Right ventricle myocardium superior (tissue), 1 donor: ENCODE data around the gene SLC36A3. TPM values are rescaled to one million over a fixed set of nuclear protein-coding genes. Genes with fewer than 3 reads are reported as not detected.
A peak's percentile ranks its signal among the peaks of the same experiment; 100 is the strongest.
"Not testable (repeated sequence)": the region's sequence is repeated elsewhere in the genome, so short reads cannot be mapped to it uniquely, and the experiment has no call there.

Experiments used
- ATAC-seq: fragments of 200-7000 bp; cut with Tn5 transposase; one replicate; pipeline ENCODE4 v1.9.1; 2020; ENCODE audit warnings: mild to moderate bottlenecking; ENCODE audit not compliant: poor library complexity
- DNase-seq: peaks from one replicate; pipeline ENCODE4 v3.0.0-alpha.2; 2020
- intact Hi-C: fragments of 100-400 bp; cut with DNase I; formaldehyde crosslinking; loops from one replicate; pipeline ENCODE4 v1.11.2; 2022
- total RNA-seq: library from RNA; stranded (reverse); fragmentation: NEBNext Ultra II Directional; extraction: Animal tissue kit (Norgen Biotek cat#: 25700); gene quantifications from one replicate; pipeline ENCODE4 v1.2.1, GENCODE V29; 2021
- donor health status: DM: no; HTN: yes; CAD: no; lungs with severe emphysema.

Gene SLC36A3
- total RNA-seq, 1 donor from 2014 or later: not detected

DNA sequence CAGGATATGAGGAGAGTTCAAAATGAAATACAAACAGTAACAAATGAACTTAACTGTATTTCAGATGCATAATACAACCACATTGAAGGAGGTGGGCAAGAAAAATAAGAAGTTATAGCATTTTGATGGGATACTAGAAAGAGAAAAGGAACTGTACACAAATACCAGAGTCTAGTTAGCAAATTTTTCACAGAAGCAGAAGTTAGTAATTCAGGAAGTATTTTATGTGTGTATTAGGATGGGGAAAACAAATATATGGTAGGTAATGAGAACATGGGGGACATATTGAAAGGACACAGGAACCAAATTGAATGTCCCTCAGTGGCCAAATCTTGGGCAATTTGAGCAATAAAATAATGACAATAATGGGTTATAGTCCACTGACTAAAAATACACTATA, 32.2 kb downstream of the SLC36A3 start:
- DNase-seq (no peak), ATAC-seq (no peak)
- intact Hi-C loops: no loop called here

DNA sequence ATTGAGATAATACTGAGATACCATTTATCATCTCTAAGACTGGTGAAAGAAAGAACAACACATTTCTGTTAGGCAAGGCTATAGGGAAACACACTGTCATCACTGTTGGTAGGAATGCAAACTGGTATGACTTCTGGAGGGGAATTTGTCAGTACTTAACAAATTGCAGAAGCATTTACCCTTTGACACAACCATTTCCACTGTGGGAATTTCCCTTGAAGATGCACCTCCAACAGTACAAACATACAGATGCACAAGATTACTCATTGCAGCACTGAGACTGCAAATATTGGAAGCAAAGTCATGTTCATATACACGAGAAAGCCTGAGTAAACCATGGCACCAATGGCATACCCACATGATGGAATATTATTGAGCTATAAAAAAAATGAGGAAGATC, 33.0 kb downstream of the SLC36A3 start:
- DNase-seq: no peak
- ATAC-seq: no peak
- intact Hi-C loops: no loop called here

DNA sequence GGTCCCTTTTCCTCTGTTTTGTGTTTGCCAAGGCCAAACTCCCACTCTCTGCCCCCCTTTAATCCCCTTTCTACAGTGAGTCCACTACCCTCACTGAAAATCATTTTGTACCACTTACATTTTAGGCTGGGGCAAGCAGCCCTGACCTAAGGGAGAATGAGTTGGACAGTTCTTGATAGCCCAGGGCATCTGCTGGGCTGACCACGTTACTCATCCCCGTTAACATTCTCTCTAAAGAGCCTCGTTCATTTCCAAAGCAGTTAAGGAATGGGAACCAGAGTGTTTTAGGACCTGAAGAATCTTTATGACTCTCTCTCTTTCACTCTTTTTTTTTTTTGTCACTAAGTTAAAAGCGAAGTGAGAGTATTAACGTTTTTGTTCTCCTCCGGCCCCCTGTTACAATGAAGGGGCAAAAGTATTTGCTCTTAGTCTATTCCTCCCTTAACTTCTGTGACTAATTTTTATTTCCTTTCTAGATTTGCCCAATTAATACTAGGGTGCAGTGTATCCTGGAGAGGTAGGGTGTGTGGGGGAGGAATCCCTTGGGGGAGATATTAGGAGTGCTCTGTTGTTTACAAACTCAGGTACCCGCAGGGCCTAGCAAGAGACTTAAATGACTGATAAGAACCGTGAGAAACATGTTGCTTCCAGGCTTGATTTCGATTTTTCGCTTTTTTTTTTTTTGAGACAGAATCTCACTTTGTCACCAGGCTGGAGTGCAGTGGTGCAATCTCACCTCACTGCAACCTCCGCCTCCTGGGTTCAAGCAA, 35.9 kb downstream of the SLC36A3 start:
- intact Hi-C loops: no loop called here
- DNase-seq (no peak), ATAC-seq (no peak)

DNA sequence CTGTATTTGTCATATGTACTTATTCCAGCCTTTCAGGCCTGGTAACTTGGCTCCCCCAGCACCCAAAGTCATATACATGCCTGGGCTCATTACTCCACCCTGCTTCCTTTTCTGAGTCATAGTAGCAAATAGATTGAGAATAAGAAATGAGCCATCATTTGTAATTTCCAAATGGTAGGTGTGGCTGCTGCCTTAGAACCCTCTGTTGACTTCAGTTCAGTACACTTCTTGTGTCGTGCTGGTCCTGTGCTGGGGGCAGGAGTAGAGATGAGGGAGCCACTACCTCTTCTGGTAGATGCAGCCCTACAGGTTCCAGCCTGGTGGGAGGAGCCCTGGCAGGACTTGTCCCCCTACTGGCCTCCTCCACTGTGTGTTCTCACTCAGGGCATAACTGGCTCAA, 39.5 kb downstream of the SLC36A3 start:
- DNase-seq: no peak
- intact Hi-C loops: no loop called here
- ATAC-seq: no peak

DNA sequence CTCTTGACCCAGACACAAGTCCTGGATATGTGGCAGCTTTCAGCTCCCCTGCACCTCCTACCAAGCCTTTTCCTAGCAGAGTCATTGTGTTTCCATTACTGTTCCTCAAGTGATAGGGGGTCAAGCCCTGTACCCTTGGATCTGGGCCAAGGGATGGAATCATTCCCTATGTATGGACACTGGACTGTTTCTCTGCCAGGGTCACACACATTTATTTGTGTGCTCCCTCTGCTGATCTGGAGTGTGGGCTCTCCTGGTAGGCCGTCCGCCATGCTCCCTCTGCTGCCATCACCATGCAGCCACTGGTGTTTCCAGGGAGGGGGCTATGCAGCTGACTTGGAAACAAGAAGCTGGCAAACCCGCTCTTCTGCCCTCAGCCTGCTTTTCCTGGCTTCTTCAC, 41.0 kb downstream of the SLC36A3 start:
- ATAC-seq (no peak), DNase-seq (no peak)
- intact Hi-C loops: no loop called here

DNA sequence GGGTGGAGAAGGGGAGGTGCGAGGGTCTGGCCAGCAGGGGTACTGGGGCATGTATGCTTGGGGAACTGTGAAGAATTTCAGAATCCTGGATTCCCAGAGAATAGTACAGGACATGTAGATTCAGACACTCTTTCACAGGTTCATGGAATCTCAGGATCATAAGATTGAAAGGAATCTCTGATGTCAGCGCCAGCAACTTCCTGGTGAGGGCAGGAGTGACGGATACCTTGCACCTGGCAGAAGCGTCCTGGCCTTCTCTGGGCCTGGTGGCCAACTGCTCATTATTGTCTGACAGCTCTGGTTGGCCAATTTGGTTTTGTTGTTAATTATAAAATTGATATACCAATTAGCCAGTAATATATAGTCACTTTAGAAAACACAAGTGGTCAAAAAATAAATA, 43.6 kb downstream of the SLC36A3 start:
- ATAC-seq (no peak), DNase-seq (no peak)
- intact Hi-C loops: no loop called here

DNA sequence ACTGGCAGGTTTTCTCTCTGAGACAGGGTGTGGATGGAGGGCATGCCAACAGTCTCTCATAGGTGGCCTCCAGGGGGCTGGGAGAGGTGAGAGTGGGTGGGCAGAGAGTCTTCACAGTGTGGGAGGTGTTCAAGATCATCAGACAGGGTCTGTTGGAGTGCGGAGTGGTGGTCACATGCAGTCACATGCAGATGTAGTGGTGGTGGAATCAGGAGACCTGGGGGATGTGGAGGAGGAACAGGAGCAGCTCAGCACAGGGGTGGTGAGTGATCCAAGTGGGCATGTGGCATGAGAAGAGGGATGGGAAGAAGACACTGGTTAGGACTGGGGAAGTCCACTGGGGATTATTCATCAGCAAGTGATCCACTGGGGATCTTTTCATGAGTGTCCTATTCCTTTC, 44.8 kb downstream of the SLC36A3 start:
- DNase-seq (no peak), ATAC-seq (no peak)
- intact Hi-C loops: no loop called here

DNA sequence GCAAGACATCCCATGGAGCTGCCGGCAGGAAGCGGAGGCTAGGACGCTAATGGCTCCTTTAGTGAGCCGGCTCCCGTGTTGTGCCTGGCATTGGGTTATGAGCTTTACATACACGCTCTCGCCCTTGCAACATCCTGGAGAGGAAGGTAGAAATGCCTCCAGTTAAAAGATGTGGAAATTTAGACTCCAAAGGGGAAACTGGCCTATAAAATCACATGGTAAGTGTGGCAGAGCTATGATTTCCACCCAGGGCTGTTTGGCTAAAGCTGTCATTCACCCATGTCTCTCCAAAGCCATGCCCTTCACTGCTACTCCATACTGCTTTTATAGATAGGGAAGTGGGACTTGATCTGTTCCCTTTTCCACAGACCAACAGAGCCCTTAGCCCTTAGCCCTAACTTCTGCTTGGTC, 45.4 kb downstream of the SLC36A3 start:
- DNase-seq (no peak), ATAC-seq (peak; percentile 51)
- intact Hi-C loops: no loop called here

DNA sequence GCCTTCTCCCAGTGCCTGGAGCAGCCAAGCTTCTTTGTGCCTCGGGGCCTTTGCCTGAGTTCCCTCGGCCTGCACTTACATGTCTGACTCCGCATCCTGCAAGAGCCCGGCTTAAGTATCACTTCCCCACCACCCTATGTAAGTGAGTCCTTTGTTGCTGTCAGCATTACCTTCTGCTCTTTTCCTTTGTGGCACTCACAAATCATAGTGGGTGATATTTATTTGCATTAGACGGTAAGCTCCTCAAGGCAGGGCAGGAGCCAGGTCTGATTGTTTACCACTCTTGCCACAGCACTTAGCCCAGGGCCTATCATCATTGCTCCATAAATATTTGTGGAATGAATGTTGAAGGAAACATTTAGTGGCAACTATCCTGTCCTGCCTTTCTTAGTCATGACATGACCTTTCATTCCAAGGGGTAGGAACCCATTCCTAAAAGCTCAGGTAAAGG, 45.8 kb downstream of the SLC36A3 start:
- DNase-seq: no peak
- intact Hi-C loops: no loop called here
- ATAC-seq: no peak

DNA sequence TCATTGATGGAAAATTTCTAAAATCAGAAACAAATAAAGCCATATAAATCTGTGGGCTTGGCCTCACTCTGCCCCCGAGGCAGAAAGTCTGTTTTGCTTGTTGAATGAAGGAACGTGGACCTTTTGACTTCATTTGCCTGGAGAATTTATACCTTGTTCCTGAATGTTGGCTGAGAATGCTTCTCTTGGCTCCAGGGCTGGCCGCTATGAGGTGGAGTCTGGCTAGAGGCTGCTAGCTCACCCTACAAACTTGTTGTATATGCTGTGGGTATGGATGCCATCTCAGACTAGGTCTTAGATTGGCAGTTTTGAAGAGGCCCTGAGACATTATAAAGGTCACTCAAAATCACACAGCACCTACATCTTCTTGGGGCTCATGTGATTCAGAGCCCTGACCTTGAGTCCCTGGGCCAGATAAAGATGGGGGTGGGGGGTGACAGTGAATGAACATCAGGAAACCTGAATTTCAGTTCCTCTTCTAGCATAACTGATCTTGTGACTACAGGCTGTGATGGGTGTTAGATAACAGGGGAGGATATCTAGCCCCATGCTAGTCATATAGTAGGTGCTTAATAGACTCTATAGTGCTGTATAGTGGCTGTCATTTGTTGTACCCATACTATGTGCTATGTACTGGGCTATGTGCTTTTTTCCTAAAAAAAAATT, 47.8 kb downstream of the SLC36A3 start:
- intact Hi-C loops: no loop called here
- DNase-seq (no peak), ATAC-seq (no peak)

DNA sequence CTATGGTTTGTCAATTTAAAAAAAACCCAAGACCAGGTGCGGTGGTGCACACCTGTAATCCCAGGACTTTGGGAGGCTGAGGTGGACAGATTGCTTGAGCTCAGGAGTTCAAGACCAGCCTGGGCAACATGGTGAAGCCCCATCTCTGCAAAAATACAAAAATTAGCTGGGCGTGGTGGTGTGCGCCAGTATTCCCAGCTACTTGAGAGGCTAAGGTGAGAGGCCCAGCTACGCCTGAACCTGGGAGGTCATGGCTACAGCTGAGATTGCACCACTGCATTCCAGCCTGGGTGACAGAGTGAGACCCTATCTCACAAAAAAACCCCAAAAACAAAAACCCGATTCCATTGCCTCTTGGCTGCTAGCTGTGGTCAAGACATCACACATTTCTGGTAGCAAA, 48.6 kb downstream of the SLC36A3 start:
- ATAC-seq, intact Hi-C loops, DNase-seq: not testable (repeated sequence)

DNA sequence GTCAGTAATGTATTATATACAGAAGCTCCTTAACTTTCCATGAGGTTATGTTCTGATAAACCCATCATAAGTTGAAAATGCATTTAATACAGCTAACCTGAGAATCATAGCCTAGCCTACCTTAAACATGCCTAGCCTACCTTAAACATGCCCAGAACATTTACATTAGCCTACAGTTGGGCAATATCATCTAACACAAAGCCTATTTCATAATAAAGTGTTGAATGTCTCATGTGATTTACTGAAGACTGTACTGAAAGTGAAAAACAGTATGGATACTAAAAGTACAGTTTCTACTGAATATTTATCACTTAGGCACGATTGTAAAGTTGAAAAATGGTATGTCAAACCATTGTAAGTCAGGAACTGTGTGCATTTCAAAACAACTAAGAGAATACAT, 49.0 kb downstream of the SLC36A3 start:
- ATAC-seq (no peak), DNase-seq (no peak)
- intact Hi-C loops: no loop called here

DNA sequence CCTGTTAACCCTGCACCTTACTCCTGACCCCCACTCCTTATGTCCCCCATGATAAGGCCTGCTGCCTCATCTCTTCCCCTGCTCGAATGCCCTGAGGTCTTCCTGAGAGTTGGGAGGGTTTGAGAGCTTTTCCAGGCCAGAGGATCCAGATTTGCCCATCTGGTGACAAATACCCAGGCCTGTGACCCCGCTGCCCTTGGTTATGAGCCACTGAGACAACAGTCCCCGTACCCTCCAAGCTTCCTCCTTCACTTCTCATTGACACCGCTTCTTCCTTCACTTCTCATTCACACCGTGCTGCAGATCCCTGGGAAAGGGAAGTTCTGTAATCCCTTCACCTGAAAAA, 50.0 kb downstream of the SLC36A3 start:
- ATAC-seq: no peak
- DNase-seq: no peak
- intact Hi-C loops: no loop called here

DNA sequence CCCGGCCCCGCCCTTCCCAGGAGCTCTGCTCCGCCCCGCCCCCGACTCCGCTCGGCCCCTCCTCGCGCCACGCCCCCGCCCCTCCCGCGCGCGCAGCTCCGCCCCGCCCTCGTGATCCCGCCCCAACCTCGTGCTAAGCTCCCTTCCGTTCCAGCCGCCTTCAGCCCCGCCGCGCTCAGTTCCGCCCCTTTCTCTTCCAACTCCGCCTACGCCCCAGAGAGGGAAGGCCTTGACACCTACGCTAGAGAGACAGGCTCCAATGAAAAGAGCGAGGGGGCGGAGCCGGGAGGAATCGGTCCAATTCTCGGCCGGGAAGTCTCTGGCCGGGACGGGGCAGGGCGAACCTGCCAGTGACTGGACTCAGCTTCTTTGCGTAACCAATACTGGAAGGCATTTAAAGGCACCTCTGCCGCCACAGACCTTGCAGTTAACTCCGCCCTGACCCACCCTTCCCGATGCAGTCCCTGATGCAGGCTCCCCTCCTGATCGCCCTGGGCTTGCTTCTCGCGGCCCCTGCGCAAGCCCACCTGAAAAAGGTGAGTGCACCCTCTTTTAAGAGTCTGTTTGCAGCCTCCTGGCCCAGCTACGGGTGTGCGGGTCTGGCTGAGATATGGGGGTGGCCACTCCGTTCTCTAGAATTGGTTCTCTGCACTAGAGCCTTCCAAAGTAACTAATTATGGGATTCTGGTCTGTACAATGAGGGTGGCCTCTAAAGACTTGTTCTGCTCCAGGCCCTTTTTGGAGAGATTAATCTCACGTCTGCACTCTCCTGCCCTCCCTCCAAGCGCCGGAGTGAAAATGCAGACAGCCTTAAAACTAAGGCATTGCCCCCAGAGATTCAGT, 50.6 kb downstream of the SLC36A3 start, which contains the start of gene GM2A:
GM2A (plus strand) TSS at position 424 of the 843 bp plus-strand sequence; CDS start at position 456, 32 bp downstream.
- intact Hi-C loops: no loop called here
- ATAC-seq: peak; percentile 97

DNA sequence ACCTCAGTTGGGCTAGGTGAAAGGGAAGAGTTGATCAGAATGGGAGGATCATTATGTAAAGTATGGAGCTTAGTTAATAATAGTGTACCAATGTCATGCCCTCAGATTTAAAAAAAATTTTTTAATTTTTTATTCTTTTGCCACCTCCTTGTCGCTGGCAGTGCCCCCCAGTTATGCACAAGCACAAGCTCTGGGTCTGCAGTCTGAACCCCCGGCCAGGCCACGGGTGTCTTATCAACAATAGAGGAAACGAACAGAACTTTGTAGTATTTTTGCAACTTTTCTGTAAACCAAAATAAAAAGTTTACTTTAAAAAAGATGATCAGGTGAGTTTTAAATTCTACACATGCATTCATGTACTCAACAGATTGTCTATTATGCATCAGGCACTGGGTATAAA, 51.9 kb downstream of the SLC36A3 start:
- intact Hi-C loops: no loop called here
- ATAC-seq: no peak
- no peak for DNase-seq

More for the DNA sequence above, 50.6 kb downstream of the SLC36A3 start, which contains the start of gene GM2A:
- peak; percentile 99 for DNase-seq

DNA sequence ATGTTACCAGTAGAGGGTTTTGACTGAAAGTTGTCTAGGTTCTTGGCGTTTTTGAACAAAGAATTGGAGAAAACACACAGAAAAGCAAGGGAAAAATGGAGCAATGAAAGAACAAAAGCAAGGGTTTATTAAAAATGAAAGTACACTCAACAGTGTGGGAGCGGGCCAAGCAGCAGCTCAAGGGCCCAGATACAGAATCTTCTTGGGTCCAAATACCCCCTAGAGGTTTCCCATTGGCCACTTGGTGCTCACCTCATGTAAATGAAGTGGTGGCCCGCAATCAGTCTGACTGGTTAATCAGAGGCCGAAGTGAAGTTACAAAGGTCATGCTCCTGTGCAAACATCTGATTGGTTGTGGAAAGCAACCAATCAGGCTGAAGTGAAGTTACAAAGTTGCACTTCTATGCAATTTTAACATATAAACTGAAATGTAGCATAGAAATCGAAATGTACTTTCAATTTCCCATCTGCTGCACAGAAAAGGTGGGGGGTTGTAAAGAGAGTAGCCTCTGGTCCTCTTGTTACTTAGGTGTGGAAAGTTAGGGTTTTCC, 52.5 kb downstream of the SLC36A3 start:
- intact Hi-C loops: no loop called here
- ATAC-seq: no peak

DNA sequence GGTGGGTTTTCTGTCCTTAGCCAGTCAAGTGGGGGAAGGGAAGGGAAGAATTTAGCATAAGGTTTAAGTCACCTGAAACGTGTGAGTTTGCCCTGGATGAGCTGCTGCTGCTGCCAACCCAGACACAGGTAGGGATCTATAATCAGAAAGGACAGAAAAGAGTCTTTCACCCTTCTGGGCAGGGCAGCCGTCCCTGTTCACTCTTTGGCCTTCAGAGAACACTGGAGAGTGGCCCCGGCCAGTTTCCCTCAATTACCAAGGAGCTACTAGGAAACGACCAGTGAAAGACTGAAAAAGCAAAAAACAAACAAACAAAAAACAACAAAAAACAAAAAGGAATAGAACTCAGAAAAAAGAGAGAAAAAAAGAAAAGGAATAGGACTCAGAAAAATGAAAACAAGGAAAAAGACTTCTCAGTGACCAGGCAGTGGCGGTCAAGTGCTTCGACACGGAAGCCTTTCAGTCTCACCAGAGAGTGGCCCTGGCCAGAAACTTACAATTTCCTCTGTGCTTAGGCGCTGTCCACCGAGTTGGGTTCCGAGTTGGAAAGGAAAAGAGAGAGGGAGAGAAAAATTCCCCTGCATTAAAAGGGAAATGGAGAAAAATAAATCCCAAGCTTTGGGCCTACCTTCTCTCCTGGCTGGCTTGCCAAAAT, 53.1 kb downstream of the SLC36A3 start:
- DNase-seq: no peak
- intact Hi-C loops: no loop called here
- no peak for ATAC-seq

More for the DNA sequence above, 52.5 kb downstream of the SLC36A3 start:
- DNase-seq: no peak

DNA sequence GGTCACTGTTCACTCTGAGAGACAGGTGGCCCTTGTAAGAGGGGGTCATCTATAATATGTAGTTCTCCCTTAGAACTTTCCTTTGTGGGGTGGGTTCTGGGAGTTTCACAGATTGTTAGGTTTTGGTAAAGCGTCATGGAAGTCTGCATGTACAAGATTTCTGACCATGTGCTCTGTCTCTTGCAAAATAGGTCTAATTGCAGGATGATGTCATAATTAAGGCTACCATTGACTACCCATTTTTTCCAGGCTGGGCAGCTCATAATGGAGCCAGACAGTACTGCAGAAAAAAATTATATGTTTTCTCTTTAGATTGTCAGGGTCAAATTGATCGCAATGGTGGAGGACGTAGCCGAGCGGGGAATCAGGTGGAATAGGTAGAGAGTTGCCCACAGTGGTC, 54.3 kb downstream of the SLC36A3 start:
- intact Hi-C loops: loop anchor here (10.0 kb wide), 1 partner anchor 244 kb away; no protein-coding TSS in a partner anchor
- DNase-seq (no peak), ATAC-seq (no peak)
